Stimulated activated effector memory CD8-positive, alpha-beta T cell treated with anti-CD3 and anti-CD28 coated beads, Interleukin-12 subunit alpha, Interleukin-12 subunit beta, amount 100 ng/mL, for 72 hours (primary cell): ENCODE data around the gene DAB2.

Experiments
- ATAC-seq: fragments of 150-1000 bp; cut with Tn5 transposase; 2 replicates; pipeline ENCODE4 v1.10.0; 2021
- DNase-seq, 2 donors: peaks; one replicate each; pipeline ENCODE4 v3.0.0; 2021 to 2022; ENCODE audit warnings: low spot score in 2 of 2
- H3K27ac Mint-ChIP-seq: one replicate; pipeline ENCODE4 v1.8.0; 2022; ENCODE audit warnings: mild to moderate bottlenecking, mixed read lengths
- H3K36me3 Mint-ChIP-seq: one replicate; pipeline ENCODE4 v1.8.0; 2022; ENCODE audit warnings: mild to moderate bottlenecking, mixed read lengths
- H3K4me1 Mint-ChIP-seq: one replicate; pipeline ENCODE4 v1.8.0; 2022; ENCODE audit warnings: mixed read lengths
- H3K4me3 Mint-ChIP-seq: one replicate; pipeline ENCODE4 v1.8.0; 2022; ENCODE audit warnings: mild to moderate bottlenecking, mixed read lengths
- H3K9me3 Mint-ChIP-seq: one replicate; pipeline ENCODE4 v1.8.0; 2022; ENCODE audit warnings: mixed read lengths

The DAB2 gene

DNA sequence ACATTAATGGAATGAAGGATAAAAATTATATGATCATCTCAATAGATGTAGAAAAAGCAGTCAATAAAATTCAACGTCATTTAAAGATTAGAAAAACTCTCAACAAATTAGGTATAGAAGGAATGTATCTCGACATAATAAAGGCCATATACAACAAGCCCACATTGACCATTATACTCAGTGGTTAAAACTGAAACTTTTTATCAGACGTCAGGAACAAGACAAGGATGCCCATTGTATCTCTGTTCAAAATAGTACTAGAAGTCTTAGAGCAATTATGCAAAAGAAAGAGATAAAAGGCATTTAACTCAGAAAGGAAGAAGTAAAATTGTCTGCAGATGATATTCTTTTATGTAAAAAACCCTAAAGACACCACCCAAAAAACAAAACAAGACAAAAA is 101.2 kb downstream of the DAB2 start:
- no peak overlapping the region for H3K4me3 Mint-ChIP-seq
- no peaks in the 10 kb centered on the region for H3K4me1 Mint-ChIP-seq
- H3K27ac Mint-ChIP-seq: no peak overlapping the region
- ATAC-seq (no peak), DNase-seq (no peak)
- no peaks in the 10 kb centered on the region for H3K36me3 Mint-ChIP-seq
- no peaks in the 10 kb centered on the region for H3K9me3 Mint-ChIP-seq
